ENCODE data around the gene SSB.
"Not testable (repeated sequence)": the region's sequence is repeated elsewhere in the genome, so short reads cannot be mapped to it uniquely, and the experiment has no call there.

GRCh38 chr2:169841625-169842024 is 43.0 kb downstream of the SSB start:
- TF ChIP-seq, protein P1, sequence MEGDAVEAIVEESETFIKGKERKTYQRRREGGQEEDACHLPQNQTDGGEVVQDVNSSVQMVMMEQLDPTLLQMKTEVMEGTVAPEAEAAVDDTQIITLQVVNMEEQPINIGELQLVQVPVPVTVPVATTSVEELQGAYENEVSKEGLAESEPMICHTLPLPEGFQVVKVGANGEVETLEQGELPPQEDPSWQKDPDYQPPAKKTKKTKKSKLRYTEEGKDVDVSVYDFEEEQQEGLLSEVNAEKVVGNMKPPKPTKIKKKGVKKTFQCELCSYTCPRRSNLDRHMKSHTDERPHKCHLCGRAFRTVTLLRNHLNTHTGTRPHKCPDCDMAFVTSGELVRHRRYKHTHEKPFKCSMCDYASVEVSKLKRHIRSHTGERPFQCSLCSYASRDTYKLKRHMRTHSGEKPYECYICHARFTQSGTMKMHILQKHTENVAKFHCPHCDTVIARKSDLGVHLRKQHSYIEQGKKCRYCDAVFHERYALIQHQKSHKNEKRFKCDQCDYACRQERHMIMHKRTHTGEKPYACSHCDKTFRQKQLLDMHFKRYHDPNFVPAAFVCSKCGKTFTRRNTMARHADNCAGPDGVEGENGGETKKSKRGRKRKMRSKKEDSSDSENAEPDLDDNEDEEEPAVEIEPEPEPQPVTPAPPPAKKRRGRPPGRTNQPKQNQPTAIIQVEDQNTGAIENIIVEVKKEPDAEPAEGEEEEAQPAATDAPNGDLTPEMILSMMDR (IDR thresholded peaks at IDR 0.05), result not testable (repeated sequence)
- not testable (repeated sequence) for TF ChIP-seq POLR2AphosphoS5 (IDR thresholded peaks at IDR 0.05)
